ENCODE results near the gene LRRIQ1. TPM values are rescaled to one million over a fixed set of nuclear protein-coding genes. Genes with fewer than 3 reads are reported as not detected.

The LRRIQ1 gene, protein sequence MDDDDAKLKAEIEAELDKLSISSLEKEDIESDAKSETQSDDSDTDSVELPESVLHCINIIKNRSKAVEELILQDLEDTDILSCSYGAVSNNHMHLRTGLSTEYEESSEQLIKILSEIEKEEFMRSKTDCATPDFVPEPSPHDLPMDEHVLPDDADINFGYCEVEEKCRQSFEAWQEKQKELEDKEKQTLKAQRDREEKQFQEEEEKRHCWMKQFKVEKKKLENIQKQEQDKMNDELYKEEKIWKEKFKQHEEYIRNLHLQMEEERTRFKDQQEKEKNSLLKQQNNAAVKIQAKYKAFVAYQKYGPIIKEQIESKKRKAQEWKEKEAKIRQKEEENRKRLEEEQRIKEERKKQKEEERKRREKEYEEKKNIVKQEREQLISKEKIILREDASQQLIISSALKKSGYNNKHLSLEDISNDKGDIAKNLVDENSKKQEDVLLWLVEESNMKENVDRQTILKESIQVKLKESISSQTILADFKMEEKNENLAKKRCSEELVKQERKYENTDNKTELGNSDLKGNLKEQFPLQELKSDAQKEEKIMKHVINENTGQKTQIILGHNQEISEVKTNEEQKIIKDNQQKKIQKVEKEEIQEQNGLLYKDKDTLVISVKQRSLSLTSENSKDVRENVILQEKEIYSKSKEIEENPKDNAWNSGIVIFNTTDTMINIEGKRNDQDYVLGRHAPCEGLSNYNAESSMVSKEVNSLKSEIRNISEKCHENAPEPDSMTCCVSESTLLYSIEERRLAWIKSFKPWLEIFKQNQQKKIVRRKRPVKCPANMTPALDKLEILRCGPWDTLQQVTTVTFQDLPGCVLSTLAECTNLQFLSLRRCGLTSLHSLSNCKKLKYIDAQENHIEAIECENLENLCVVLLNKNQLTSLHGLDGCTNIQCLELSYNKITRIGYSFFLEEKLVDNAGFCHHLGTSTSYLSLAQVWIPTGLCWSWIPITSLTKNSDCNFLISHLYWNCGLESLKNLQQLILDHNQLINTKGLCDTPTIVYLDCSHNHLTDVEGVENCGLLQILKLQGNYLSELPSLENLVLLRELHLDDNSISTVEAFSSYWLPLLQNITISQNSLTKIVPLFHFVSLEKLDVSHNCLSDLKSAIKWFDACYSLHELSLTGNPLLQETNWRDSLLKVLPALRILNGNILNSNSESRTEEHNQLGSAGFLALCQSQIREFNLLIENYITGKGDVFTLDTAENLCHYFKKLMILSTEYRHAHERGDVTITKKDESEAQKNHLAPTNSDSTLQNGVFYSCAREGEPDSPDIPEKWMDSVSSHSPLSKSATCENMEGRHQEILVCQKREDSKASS (N-terminal part only)
- under 0.01 and 0.35 TPM in 2 replicates for total RNA-seq

DNA sequence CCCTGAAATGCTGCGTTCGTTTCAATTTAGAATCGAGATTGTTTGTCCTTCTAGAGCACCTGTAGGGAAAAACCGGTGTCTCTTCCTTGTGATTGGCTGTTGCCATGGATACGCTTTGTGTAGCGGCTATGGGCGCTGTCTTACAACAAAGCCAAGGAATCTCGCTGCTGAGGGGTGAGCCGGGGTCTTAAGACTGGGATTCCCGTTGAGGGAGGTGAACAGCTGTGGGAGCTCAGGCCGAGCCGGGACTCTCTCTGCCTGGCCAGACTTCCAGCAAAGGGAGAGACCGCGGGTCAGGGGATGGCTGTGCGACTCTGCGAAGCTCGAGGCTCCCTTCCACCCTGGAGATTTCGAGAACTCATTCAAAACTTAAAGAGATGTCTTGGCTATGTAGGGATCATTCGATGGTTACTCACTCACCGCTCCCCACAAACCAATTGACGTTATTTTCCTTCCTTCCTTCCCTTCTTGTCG is at the start of gene LRRIQ1, which contains the start of gene TSPAN19:
Gene LRRIQ1, plus strand, starts transcription at position 118 of the 474 bp plus-strand sequence. CDS start 1,826 bp downstream, outside the sequence.
Gene TSPAN19, minus strand, starts transcription at position 44 of the 474 bp plus-strand sequence. CDS start 6,331 bp downstream, outside the sequence.

DNA sequence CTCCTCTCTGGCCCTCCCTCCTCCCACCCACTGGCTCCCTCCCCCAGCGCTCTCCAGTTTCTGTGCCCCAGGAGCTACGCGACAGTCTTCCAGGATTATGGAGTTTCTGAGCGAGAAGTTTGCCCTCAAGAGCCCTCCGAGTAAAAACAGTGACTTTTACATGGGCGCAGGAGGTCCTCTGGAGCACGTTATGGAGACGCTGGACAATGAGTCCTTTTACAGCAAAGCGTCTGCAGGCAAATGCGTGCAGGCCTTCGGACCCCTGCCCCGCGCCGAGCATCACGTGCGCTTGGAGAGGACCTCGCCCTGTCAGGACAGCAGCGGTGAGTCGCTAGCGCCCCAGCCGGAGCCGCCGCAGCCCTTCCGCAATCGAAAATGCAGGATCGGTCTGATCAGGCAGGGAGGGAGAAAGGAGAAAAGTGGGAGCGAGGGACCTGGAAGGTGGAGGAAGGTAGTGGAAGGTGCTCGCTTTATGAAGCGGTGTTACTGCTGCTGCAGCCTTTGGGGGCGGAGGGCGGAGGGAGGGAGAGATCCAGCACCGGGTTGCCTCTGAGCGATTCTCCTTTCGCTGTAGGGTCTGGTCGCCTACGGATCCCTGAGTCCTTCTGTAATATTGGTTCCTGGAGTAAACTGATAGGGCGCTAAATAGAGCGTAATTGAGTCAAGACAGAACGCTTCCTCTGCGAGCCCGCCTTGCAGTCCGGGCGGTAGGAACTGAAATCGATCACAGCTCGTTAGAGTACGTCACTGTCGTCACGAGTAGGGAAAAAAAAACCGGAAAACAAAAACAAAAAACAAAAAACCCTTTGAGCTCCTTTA is 244.2 kb downstream of the LRRIQ1 start, which contains the start of gene ALX1:
Gene ALX1, plus strand, starts transcription at position 56 of the 819 bp plus-strand sequence. Its CDS starts 42 bp downstream, at position 98.

Other genes with a start within 250 kb of the LRRIQ1 start
- 7.2 and 12.1 TPM in 2 replicates for gene SLC6A15, start 123.6 kb upstream of the LRRIQ1 start, total RNA-seq
- gene TSPAN19, start 74 bp upstream of the LRRIQ1 start, total RNA-seq = not detected in 2 replicates
- 2.3 and 3.5 TPM in 2 replicates for gene ALX1, start 243.9 kb downstream of the LRRIQ1 start, total RNA-seq

Data from myometrial cell (primary cell).